WERI-Rb-1 (cell line): ENCODE results near the gene DCC.

Source experiments
- DNase-seq: peaks from one replicate; pipeline ENCODE4 v3.0.0-alpha.2; 2020
- H3K27ac ChIP-seq: fragments of 250-450 bp; sonication (Bioruptor Pico); 2 replicates; pipeline ENCODE4 v1.5.1; 2020; ENCODE audit warnings: mild to moderate bottlenecking, moderate library complexity
- H3K27me3 ChIP-seq: fragments of 250-450 bp; sonication (Bioruptor Pico); 2 replicates; pipeline ENCODE4 v1.5.1; 2021; ENCODE audit warnings: mild to moderate bottlenecking, low read depth, moderate library complexity; ENCODE audit not compliant: insufficient read depth, severe bottlenecking
- H3K36me3 ChIP-seq: fragments of 250-450 bp; sonication (Bioruptor Pico); 2 replicates; pipeline ENCODE4 v1.5.1; 2020; ENCODE audit warnings: mild to moderate bottlenecking, moderate library complexity
- H3K4me3 ChIP-seq: 2 replicates; pipeline ENCODE4 v1.5.1; 2011; ENCODE audit warnings: low read depth, mild to moderate bottlenecking, control low read depth, low read length
- H3K9me3 ChIP-seq: fragments of 250-450 bp; sonication (Bioruptor Pico); 2 replicates; pipeline ENCODE4 v1.5.1; 2021; ENCODE audit warnings: mild to moderate bottlenecking, moderate library complexity; ENCODE audit not compliant: severe bottlenecking
- CTCF ChIP-seq: IDR thresholded peaks from 2 replicates; pipeline ENCODE4 v1.5.1; 2011; ENCODE audit warnings: low read depth, mild to moderate bottlenecking, control low read depth, inconsistent platforms, low read length

The DCC gene

GRCh38 chr18:52607985-52608384 is 268.0 kb downstream of the DCC start:
- TF ChIP-seq CTCF: no peak
- no peak for DNase-seq
- no peaks in the 10 kb centered on the region for H3K9me3 ChIP-seq
- H3K27ac ChIP-seq: no peak overlapping the region
- H3K4me3 ChIP-seq: no peak overlapping the region
- H3K27me3 ChIP-seq: no peaks in the 10 kb centered on the region
- no peaks in the 10 kb centered on the region for H3K36me3 ChIP-seq

- TF ChIP-seq CTCF: no peak
- no peak overlapping the region for H3K27ac ChIP-seq
- no peaks in the 10 kb centered on the region for H3K9me3 ChIP-seq
- H3K4me3 ChIP-seq: no peak overlapping the region
- no peak for DNase-seq
- H3K36me3 ChIP-seq: no peaks in the 10 kb centered on the region
- no peaks in the 10 kb centered on the region for H3K27me3 ChIP-seq
Observed at GRCh38 chr18:52610451-52611115, 270.6 kb downstream of the DCC start.

GRCh38 chr18:52612406-52612805 is 272.4 kb downstream of the DCC start:
- H3K36me3 ChIP-seq: no peaks in the 10 kb centered on the region
- DNase-seq: no peak
- no peaks in the 10 kb centered on the region for H3K9me3 ChIP-seq
- H3K27ac ChIP-seq: no peak overlapping the region
- TF ChIP-seq CTCF: no peak
- H3K27me3 ChIP-seq: no peaks in the 10 kb centered on the region
- H3K4me3 ChIP-seq: no peak overlapping the region

- TF ChIP-seq CTCF: no peak
- Histone ChIP-seq H3K27me3 (no peaks in the 10 kb centered on the region), H3K9me3 (no peaks in the 10 kb centered on the region), H3K36me3 (no peaks in the 10 kb centered on the region), H3K4me3 (no peak overlapping the region), H3K27ac (no peak overlapping the region)
- no peak for DNase-seq
Observed at GRCh38 chr18:52615321-52615720, 275.3 kb downstream of the DCC start.

- Histone ChIP-seq H3K9me3 (no peaks in the 10 kb centered on the region), H3K27ac (no peak overlapping the region), H3K27me3 (no peaks in the 10 kb centered on the region), H3K4me3 (no peak overlapping the region), H3K36me3 (no peaks in the 10 kb centered on the region)
- TF ChIP-seq CTCF: no peak
- DNase-seq: no peak
Observed at GRCh38 chr18:52615943-52616342, 275.9 kb downstream of the DCC start.

- Histone ChIP-seq H3K9me3 (no peaks in the 10 kb centered on the region), H3K27me3 (no peaks in the 10 kb centered on the region), H3K27ac (no peak overlapping the region), H3K36me3 (no peaks in the 10 kb centered on the region), H3K4me3 (no peak overlapping the region)
- no peak for TF ChIP-seq CTCF
- DNase-seq: no peak
Observed at GRCh38 chr18:52617931-52618330, 277.9 kb downstream of the DCC start.
